HG02678 (cell line): ENCODE measurements around the gene SERP1.
"Not testable (repeated sequence)": the region's sequence is repeated elsewhere in the genome, so short reads cannot be mapped to it uniquely, and the experiment has no call there.

Source experiments
- ATAC-seq: cut with Tn5 transposase; IDR thresholded peaks from one replicate; pipeline ENCODE4 v1.9.1; 2021; ENCODE audit warnings: mild to moderate bottlenecking, moderate library complexity; ENCODE audit not compliant: unreplicated experiment

SERP1 gene

GRCh38 chr3:150540297-150540696, 6.0 kb downstream of the SERP1 start:
- no peak for ATAC-seq

GRCh38 chr3:150538324-150539208, 7.7 kb downstream of the SERP1 start:
- ATAC-seq: no peak

DNA sequence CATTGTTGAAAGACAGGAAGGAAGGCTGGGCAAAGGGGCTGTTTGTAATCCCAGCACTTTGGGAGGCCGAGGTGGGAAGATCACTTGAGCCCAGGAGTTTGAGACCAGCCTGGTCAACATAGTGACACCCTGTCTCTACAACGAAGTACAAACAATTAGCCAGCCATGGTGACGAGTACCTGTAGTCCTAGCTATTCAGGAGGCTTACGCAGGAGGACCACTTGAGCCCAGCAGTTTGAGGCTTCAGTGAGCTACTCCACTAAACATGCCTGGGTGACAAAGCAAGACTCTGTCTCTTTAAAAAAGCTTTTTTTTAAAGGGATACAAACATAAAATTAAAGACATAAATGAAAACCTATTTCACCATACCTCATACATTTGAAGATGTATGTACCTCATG, 11.1 kb downstream of the SERP1 start:
- ATAC-seq: no peak

DNA sequence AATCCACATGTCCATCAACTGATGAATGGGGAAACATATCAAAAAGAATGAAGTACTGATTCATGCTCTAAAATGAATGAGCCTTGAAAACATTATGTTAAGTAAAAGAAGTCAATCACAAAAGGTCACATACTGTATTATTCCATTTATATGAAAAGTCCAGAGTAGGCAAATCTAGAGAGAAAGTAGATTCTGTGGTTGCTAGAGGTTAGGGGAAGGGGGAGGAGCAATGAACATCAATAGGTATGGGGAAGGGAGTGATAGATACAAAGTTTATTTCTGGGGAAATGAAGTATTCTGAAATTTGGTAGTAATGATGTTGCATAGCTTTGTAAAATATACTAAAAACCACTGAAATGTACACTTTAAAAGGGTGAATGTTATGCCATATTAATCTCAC, 14.5 kb downstream of the SERP1 start:
- no peak for ATAC-seq

DNA sequence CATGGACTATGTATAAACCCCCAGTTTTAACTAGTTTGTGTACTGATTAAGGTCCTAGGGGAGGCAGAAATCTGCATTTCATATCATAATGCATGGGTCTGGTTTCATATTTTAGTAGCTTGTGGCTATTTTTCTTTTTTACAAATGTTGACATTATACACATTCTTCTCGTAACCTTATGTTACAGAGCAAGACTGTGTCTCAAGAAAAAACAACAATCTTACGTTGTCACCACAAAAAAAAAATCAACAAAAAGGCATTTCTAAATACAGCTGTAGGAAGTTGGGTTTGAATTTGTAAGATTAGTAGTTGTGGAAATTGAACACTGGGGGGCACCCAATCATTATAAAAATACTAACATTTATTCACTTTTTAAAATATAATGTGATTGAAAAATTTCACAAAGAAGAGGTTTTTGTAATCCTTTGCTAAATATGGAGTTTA, 17.9 kb downstream of the SERP1 start:
- ATAC-seq: no peak

- no peak for ATAC-seq
Measured at GRCh38 chr3:150527464-150528255, 18.6 kb downstream of the SERP1 start.

GRCh38 chr3:150523538-150523937, 22.8 kb downstream of the SERP1 start:
- no peak for ATAC-seq

DNA sequence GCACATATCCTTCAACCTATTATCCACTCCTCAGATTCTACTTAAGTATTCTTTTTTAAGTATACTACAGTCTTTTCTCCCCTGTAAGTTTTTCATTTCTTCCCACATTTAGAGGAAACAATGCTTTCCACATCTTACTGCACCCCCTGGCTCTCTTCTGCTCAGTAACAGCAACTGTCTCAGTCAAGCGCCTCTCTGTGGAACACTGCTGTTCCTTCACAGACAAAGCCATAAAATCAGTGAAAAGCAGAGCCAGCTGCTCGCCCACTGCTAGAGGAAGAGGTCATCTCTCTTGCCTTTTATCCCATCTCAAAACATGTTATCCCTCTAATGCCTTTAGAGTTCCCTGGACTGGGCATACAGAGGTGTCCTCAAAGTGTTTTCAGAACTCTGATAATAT, 24.8 kb downstream of the SERP1 start:
- no peak for ATAC-seq

DNA sequence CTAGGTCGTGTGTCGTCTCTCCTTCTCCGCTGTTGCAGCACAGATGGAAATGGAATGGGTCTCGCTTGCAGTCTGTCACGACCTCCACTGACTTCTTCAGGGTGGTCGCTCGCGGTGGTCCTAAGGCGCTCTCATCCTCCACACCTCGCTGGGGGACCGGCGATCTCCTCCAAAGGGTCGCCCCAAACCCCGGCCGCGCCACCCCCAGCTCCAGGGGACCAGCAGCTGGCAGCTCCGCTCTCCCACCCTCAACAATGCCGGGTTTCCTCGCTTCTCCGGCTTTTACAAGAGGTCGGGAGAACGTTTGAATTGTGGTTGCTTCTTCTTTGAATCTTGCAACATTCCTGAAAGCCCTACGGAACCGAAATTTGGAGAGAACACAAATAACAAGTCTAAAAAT, 25.9 kb downstream of the SERP1 start:
- no peak for ATAC-seq

DNA sequence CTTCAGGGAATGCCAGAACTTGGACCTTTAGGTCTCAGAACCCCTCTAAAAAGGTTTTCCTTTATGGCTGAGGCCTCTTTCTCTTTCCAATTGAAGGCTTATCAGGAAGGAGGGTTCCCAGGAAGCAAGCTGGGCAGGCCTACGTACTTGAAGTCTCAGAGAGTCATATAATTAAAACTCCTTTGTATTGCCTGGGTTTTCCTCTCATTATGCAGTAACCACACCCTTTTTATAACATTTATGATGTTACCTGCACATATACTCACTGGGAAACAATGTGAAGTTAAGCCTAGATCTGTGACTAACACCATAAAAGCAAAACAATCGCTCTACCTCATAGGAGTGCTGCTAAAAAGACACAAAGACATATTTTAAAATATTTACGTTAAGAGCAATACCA, 27.3 kb downstream of the SERP1 start:
- no peak for ATAC-seq

DNA sequence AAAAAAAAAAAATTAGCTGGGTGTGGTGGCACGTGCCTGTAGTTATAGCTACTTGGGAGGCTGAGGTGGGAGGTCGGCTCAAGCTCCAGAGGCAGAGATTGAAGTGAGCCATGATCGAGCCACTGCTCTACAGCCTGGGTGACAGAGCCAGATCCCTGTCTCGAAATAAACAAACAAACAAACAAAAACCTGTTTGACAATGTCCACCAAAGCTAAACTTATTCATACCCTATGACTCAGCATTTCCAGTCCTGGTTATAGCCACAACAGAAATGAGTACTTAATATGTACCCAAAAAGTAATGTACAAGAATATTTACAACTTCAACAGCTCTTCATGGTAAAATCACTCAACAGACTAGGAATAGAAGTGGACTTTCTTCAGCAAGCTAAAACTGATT, 31.1 kb downstream of the SERP1 start:
- no peak for ATAC-seq

- ATAC-seq: no peak
Measured at GRCh38 chr3:150511122-150511821, 35.0 kb downstream of the SERP1 start.

DNA sequence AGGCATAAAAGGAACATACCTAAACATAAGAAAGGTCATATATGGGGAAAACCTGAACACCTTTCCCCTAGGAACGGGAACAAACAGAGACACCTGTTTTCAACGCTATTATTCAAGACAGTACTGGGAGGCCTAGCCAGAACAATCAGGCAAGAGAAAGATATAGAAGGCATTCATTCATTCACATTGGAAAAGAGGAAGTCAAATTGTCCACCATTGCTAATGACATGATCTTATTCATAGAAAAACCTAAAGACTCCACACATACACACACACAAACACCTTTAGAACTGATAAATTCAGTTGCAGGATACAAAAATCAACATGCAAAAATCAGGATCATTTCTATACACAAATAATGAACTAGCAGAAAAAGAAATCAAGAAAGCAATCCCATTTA, 36.5 kb downstream of the SERP1 start:
- no peak for ATAC-seq

DNA sequence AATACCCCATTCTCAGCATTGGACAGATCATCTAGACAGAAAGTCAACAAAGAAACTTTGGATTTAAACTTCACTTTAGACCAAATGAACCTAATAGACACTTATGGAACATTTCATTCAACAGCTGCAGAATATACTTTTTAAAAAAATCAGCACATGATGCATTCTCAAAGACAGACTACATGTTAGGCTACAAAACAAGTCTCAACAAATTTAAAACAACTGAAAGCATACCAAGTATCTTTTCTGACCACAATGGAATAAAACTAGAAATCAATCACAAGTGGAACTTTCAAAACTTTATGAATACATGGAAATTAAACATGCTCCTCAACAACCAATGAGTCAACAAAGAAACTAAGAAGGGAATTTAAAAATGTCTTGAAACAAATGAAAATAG, 37.9 kb downstream of the SERP1 start:
- ATAC-seq: no peak

DNA sequence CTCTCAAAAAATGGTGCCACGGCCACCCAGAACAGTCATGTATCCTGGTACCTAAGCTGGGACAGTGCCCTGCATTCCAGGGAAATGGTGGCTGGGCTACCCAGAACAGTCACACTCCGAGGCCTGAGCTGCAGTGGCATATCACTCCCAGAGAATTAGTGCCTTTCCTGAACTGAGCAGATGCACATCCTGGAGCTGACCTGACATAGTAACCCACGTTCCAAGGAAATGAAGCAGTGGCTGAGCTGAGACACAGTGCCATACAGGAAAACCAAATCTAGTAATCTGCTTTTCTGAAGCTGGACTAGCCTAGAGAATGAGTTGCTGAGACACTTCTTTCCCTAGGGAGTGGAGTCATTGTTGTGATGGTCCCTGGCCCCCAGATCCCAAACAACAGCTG, 41.8 kb downstream of the SERP1 start:
- no peak for ATAC-seq

- ATAC-seq: no peak
Measured at GRCh38 chr3:150503402-150504099, 42.7 kb downstream of the SERP1 start.

GRCh38 chr3:150500960-150501359, 45.3 kb downstream of the SERP1 start:
- ATAC-seq: not testable (repeated sequence)

DNA sequence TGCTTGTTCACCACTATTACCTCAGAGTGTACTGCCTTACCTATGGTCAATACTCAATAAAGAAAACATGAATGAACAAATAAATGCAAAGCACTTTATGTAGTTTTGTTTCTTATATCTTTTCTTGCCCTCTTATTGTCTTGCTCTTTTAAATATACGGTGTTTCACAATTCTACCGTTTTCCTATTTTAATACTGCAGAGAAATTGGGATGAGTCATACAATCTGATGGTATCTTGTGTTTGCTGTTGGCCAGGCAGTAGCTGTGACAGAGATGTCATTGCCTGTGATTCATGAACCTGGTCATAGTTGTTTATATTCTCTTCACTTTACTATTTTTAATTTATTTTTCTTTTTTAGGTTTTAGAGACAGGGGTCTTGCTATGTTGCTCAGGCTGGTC, 48.3 kb downstream of the SERP1 start:
- ATAC-seq: no peak

DNA sequence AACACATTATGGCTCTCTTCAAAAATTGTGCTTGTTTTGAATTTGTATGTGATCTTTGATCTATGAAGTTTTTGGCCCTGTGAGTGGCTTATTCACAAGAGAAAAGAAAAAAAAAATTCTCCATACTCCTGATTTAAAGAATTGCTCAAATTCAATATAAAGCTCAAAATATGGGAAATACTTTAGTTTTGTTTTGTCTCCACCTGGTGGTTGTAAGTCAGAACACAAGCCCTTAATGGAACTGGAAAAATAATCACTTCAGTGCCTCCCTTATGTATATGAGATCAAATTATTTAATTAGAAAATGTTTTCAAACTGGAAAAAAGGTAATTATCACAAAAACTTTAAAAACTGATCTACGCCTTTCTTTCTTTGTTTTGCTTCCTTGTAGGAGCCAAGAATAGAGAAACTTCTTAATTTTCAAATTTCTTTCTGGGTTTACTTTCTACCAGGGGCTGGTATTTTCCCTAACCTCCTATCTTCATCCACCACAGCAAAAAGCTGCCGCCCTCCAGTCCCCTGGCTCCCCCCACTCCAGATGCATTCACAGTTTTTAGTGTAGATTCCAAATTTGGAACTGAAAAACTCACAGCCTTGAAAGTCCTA, 50.6 kb downstream of the SERP1 start:
- ATAC-seq: no peak

DNA sequence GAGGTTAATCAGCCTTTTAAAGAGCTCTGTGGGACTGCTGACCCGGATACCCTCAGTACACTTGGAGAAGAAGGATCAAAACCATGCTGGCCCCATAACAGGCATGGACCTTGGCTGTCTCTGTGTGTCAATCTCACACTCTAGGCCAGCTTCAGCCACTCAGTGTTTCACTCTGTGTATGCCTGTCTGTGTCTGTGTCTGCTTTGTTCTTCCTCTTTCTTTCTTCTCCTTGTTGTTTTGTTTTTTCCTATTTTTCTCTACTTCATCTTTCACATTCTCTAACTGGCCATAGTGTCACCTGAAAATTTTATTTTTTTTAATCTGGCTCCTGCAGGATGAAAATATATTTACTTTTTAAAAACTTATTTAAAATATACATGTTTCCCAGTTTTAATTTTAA, 51.1 kb downstream of the SERP1 start:
- ATAC-seq: no peak
